Suprapubic skin (tissue), 4 donors: ENCODE results near the gene CACNG8. TPM values are rescaled to one million over a fixed set of nuclear protein-coding genes. Genes with fewer than 3 reads are reported as not detected.
"Not testable (repeated sequence)": the region's sequence is repeated elsewhere in the genome, so short reads cannot be mapped to it uniquely, and the experiment has no call there.

Experiments
- DNase-seq, 2 donors: peaks; one replicate each; pipeline ENCODE4 v3.0.0-alpha.2; 2019; ENCODE audit warnings: low spot score in 2 of 2
- H3K27ac ChIP-seq: fragments of 200-600 bp; sonication (generic); one replicate; pipeline ENCODE4 v1.5.1; 2019
- H3K27me3 ChIP-seq: fragments of 200-600 bp; sonication (generic); one replicate; pipeline ENCODE4 v1.5.1; 2019
- H3K36me3 ChIP-seq: fragments of 200-600 bp; sonication (generic); one replicate; pipeline ENCODE4 v1.5.1; 2019
- H3K4me1 ChIP-seq: fragments of 200-600 bp; sonication (generic); one replicate; pipeline ENCODE4 v1.5.1; 2019
- H3K4me3 ChIP-seq: fragments of 200-600 bp; sonication (generic); one replicate; pipeline ENCODE4 v1.5.1; 2019; ENCODE audit warnings: mild to moderate bottlenecking
- H3K9me3 ChIP-seq: fragments of 200-600 bp; sonication (generic); one replicate; pipeline ENCODE4 v1.5.1; 2019
- EP300 ChIP-seq: sonication (generic); formaldehyde crosslinking; IDR thresholded peaks from one replicate; pipeline ENCODE4 v1.6.1; 2017; ENCODE audit warnings: antibody characterized with exemption
- POLR2A ChIP-seq, 2 donors: fragments of 450-650 bp; IDR thresholded peaks; one replicate each; pipeline ENCODE4 v1.6.1; 2017; ENCODE audit warnings: antibody characterized with exemption in 2 of 2, mild to moderate bottlenecking in 2 of 2, moderate library complexity in 2 of 2
- POLR2AphosphoS5 ChIP-seq, 3 donors: sonication (generic); formaldehyde crosslinking; IDR thresholded peaks; one replicate each; pipeline ENCODE4 v1.6.1; 2017; ENCODE audit warnings: antibody characterized with exemption in 3 of 3
- WGBS: methylation state at CpG from one replicate; pipeline ENCODE4 v1.1.5; 2018; 5-methylcytosine and 5-hydroxymethylcytosine counted together
- total RNA-seq, 4 donors: library from RNA; depleted of rRNA; stranded (reverse); fragments of >200 nt; gene quantifications; one replicate each; pipeline ENCODE4 v1.1.0, GENCODE V29; 2016
- TF ChIP-seq, protein P1 (sequence below), 2 donors: fragments of 200-600 bp in 1 of 2; fragments of 450-650 bp in 1 of 2; sonication (generic) in 1 of 2; IDR thresholded peaks; one replicate each; pipeline ENCODE4 v1.5.1; 2016 to 2019; ENCODE audit warnings: antibody characterized with exemption in 2 of 2, mild to moderate bottlenecking in 1 of 2, moderate library complexity in 1 of 2

The CACNG8 gene
- total RNA-seq, 4 donors from 2014 or later: 0.08 to 0.25 TPM; not detected in 2

DNA sequence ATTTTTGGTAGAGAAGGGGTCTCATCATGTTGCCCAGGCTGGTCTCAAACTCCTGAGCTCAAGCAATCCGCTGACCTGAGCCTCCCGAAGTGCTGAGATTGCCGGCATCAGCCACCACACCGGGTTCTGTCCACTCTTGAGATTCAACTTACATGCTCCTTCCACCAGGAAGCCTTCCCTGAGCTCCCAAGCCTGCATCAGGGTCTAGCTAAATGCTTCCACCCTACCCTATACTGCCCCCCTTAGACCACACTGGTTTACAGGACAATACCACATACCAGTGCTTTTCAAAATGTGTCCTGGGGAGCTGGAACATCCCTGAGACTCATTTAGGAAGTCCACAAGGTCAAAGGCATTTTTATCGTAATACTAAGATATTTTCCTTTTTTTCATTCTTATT is 15.1 kb upstream of the CACNG8 start:
- no peaks in the 10 kb centered on the region for H3K36me3 ChIP-seq
- H3K4me1 ChIP-seq: no peaks in the 10 kb centered on the region
- no peak for DNase-seq
- no peak overlapping the region for H3K27ac ChIP-seq
- 73% methylated on average over 5 of the region's 5 CpGs for WGBS
- H3K4me3 ChIP-seq: no peak overlapping the region
- TF ChIP-seq EP300: no peak
- TF ChIP-seq POLR2AphosphoS5 (IDR thresholded peaks at IDR 0.05): no peak
- no peak for TF ChIP-seq POLR2A (IDR thresholded peaks at IDR 0.05)
- TF ChIP-seq, protein P1, sequence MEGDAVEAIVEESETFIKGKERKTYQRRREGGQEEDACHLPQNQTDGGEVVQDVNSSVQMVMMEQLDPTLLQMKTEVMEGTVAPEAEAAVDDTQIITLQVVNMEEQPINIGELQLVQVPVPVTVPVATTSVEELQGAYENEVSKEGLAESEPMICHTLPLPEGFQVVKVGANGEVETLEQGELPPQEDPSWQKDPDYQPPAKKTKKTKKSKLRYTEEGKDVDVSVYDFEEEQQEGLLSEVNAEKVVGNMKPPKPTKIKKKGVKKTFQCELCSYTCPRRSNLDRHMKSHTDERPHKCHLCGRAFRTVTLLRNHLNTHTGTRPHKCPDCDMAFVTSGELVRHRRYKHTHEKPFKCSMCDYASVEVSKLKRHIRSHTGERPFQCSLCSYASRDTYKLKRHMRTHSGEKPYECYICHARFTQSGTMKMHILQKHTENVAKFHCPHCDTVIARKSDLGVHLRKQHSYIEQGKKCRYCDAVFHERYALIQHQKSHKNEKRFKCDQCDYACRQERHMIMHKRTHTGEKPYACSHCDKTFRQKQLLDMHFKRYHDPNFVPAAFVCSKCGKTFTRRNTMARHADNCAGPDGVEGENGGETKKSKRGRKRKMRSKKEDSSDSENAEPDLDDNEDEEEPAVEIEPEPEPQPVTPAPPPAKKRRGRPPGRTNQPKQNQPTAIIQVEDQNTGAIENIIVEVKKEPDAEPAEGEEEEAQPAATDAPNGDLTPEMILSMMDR (IDR thresholded peaks at IDR 0.05): no peak
- H3K27me3 ChIP-seq: peaks cover 51% of the 10 kb centered on the region
- H3K9me3 ChIP-seq: no peaks in the 10 kb centered on the region

DNA sequence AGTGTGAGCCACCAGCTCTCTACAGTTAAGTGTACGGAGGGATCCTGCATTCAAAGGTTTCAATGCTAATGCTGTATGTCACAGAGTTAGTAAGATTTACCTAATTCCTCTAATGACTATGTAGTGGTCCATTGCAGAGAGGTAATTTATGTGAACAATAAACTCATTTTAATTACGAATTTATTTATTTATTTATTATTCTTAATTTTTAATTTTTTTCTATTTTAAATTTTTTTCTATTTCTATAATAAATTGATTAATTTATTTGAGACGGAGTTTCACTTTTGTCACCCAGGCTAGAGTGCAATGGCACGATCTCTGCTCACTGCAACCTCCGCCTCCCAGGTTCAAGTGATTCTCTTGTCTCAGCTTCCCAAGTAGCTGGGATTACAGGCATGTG is 14.1 kb upstream of the CACNG8 start:
- H3K27me3 ChIP-seq: peaks cover 47% of the 10 kb centered on the region
- H3K4me1 ChIP-seq, H3K4me3 ChIP-seq, H3K9me3 ChIP-seq, H3K27ac ChIP-seq, H3K36me3 ChIP-seq, DNase-seq: not testable (repeated sequence)
- WGBS: 82% methylated on average over 5 of the region's 5 CpGs

DNA sequence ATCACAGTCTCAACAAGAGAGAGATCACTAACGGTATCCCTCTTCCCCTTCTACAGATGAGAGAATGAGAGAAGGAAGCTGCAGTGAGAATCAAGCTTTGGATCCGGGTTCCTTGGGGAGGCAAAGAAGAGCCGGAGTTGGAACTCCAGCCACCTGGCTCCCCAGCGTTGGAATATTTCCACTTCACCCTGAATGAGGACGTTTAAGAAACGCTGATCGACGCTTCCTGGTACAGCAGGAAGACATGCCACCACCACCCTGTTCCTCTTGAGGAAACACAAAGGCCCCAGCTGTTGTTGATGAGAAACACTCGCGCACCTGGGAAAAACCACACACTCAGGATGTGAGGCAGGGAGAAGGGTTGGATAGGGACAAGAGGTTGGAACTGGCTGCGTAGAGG is 11.3 kb upstream of the CACNG8 start:
- Histone ChIP-seq H3K4me1 (no peaks in the 10 kb centered on the region), H3K9me3 (no peaks in the 10 kb centered on the region), H3K4me3 (no peak overlapping the region), H3K27ac (no peak overlapping the region), H3K36me3 (no peaks in the 10 kb centered on the region), H3K27me3 (peaks cover 58% of the 10 kb centered on the region)
- no peak for DNase-seq
- 47% methylated on average over 11 of the region's 11 CpGs for WGBS
- TF ChIP-seq POLR2AphosphoS5 (IDR thresholded peaks at IDR 0.05) (no peak), POLR2A (IDR thresholded peaks at IDR 0.05) (no peak), EP300 (no peak)
- TF ChIP-seq, protein P1 (IDR thresholded peaks at IDR 0.05): no peak

GRCh38 chr19:53951947-53952346 is 10.8 kb upstream of the CACNG8 start:
- Histone ChIP-seq H3K4me3 (no peak overlapping the region), H3K4me1 (no peaks in the 10 kb centered on the region), H3K27me3 (peaks cover 62% of the 10 kb centered on the region), H3K27ac (no peak overlapping the region), H3K9me3 (no peaks in the 10 kb centered on the region), H3K36me3 (no peaks in the 10 kb centered on the region)
- no peak for DNase-seq
- TF ChIP-seq EP300: no peak
- TF ChIP-seq POLR2A (IDR thresholded peaks at IDR 0.05): no peak
- TF ChIP-seq, protein P1 (IDR thresholded peaks at IDR 0.05): no peak
- no peak for TF ChIP-seq POLR2AphosphoS5 (IDR thresholded peaks at IDR 0.05)
- 90% methylated on average over 6 of the region's 9 CpGs for WGBS

- Histone ChIP-seq H3K27me3 (peaks cover 68% of the 10 kb centered on the region), H3K4me1 (no peaks in the 10 kb centered on the region), H3K27ac (no peak overlapping the region), H3K9me3 (no peaks in the 10 kb centered on the region), H3K4me3 (no peak overlapping the region), H3K36me3 (no peaks in the 10 kb centered on the region)
- WGBS: 78% methylated on average over 8 of the region's 8 CpGs
- TF ChIP-seq EP300: no peak
- TF ChIP-seq POLR2A (IDR thresholded peaks at IDR 0.05): no peak
- TF ChIP-seq, protein P1 (IDR thresholded peaks at IDR 0.05): no peak
- TF ChIP-seq POLR2AphosphoS5 (IDR thresholded peaks at IDR 0.05): no peak
- no peak for DNase-seq
Observed at GRCh38 chr19:53953383-53953782, 9.4 kb upstream of the CACNG8 start.

- 3% methylated on average over 15 of the region's 15 CpGs for WGBS
- H3K4me1 ChIP-seq: no peaks in the 10 kb centered on the region
- H3K36me3 ChIP-seq: no peaks in the 10 kb centered on the region
- no peak overlapping the region for H3K4me3 ChIP-seq
- peaks cover 92% of the 10 kb centered on the region for H3K27me3 ChIP-seq
- TF ChIP-seq EP300: no peak
- TF ChIP-seq, protein P1 (IDR thresholded peaks at IDR 0.05): no peak
- TF ChIP-seq POLR2AphosphoS5 (IDR thresholded peaks at IDR 0.05): no peak
- no peak for TF ChIP-seq POLR2A (IDR thresholded peaks at IDR 0.05)
- no peaks in the 10 kb centered on the region for H3K9me3 ChIP-seq
- no peak overlapping the region for H3K27ac ChIP-seq
- DNase-seq: no peak
Observed at GRCh38 chr19:53957448-53958167, 5.1 kb upstream of the CACNG8 start.
